GM18870 (cell line): ENCODE data around the gene ACTR1A.
"Not testable (repeated sequence)": the region's sequence is repeated elsewhere in the genome, so short reads cannot be mapped to it uniquely, and the experiment has no call there.

Experiments
- ATAC-seq: cut with Tn5 transposase; IDR thresholded peaks from one replicate; pipeline ENCODE4 v1.9.1; 2021; ENCODE audit warnings: moderate library complexity; ENCODE audit not compliant: unreplicated experiment

The ACTR1A gene

DNA sequence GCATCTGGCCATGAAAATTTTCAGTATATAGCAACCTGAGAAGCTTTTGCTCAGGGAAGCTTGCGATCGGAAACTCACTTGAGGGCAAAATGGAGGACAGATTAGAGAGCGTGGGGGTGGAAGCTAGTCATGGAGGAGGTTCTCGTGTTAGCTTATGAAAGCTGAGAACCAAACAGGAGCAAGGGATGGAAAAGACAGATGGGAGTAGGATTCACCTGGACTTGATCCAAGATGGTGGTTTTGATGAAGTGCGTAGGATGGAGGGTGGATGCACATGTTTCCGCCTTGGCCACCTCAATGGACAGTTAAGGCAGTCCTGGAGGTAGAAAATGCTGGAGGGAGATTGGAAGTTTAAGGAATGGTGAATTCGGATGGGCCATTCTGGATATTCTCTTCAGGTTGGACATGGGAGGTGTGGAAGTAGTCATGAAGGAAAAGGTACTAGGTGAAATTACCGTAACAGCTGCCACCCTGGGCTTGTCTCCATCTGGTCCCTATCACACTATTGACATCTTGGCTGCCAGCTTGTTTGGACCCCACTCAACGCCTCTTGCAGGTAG lies 44.8 kb downstream of the ACTR1A start:
- no peak for ATAC-seq

DNA sequence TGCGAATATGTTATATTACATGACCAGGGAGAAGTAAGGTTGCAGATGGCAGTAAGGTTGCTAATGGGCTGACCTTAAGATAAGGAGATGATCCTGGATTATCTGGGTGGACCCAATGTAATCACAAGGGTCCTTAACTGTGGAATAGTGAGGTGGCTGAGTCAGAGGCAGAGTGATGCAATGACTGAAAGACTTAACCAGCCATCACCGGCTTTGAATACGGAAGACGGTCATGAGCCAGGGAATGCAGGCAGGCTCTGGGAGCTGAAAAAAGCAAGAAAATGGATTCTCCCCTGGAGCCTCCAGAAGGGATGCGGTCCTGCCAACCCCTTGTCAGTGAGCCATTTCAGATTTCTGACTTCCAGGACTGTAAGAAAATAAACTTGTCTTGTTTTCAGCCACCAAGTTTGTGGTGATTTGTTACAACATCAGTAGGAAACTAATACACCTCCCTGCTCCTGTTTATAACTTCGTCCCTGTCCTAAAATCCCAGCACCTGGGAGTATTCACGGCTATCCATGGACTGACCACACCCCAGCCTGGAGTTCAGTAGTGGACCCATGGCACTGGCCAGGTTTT lies 46.5 kb downstream of the ACTR1A start:
- ATAC-seq: no peak

DNA sequence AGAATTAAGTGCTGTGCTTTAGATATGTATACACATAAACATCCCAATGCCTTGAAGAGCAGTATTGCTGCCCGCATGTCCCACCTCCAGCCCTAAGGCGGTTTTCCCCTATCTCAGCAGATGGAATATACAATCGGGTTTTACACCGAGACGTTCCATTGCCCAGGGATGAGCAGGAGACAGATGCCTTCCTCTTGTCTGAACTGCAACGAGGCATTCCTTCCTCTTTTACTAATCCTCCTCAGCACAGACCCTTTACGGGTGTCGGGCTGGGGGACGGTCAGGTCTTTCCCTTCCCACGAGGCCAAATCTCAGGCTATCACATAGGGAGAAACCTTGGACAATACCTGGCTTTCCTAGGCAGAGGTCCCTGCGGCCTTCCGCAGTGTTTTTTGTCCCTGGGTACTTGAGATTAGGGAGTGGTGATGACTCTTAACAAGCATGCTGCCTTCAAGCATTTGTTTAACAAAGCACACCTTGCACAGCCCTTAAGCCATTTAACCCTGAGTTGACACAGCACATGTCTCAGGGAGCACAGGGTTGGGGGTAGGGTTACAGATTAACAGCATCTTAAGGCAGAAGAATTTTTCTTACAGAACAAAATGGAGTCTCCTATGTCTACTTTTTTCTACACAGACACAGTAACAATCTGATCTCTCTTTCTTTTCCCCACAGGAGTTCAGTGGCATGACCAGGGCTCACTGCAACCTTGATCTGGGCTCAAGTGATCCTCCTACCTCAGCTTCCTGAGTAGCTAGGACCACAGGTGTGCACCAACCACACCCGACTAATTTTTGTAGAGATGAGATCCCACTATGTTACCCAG lies 47.6 kb downstream of the ACTR1A start:
- not testable (repeated sequence) for ATAC-seq

DNA sequence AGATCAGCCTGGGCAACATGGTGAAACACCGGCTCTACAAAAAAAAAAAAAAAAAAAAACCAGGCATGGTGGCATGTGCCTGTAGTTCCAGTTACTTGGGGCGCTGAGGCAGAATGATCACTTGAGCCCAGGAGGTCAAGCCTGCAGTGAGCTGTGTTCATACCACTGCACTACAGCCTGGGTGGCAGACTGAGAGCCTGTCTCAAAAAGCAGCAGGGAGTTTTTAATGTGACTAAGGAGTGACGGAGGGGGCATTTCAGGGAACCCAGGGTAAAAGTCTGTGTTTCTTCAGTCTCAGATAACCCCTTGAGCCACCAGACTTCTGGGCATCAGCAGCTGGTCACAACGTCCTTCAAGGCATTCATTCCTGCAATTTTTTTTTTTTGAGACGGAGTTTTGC lies 49.0 kb downstream of the ACTR1A start:
- no peak for ATAC-seq

DNA sequence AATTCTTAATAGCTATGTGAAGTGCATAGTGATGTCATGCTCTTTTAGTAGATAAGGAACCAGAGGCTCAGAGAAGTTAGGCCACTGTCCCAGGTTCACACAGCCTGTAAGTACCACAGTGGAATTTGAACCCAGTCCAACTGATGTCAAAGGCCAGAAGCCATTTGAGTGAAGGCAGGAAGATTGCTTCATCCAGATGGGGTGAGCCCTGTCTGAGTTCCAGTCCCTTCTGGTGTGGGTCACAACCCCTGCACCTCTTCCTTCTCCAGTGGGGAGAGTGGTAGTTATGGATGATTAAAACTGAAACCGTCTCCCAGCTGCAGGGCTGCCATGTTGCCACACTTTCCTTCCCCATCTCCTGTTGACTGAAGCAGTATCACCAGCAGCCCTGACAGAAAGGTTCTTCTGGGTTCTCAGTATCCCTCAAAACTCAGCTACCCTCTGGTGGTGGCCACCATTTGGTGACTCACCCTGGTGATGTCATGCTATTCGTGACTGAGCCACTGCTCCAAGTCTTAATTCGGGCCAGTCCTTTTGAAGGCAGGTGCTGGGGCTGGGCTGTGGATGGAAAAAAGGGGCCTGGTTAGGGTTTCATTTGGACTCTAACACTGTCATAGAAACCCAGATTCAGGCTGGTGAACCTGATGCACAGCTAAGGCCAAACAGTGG lies 49.7 kb downstream of the ACTR1A start:
- no peak for ATAC-seq

DNA sequence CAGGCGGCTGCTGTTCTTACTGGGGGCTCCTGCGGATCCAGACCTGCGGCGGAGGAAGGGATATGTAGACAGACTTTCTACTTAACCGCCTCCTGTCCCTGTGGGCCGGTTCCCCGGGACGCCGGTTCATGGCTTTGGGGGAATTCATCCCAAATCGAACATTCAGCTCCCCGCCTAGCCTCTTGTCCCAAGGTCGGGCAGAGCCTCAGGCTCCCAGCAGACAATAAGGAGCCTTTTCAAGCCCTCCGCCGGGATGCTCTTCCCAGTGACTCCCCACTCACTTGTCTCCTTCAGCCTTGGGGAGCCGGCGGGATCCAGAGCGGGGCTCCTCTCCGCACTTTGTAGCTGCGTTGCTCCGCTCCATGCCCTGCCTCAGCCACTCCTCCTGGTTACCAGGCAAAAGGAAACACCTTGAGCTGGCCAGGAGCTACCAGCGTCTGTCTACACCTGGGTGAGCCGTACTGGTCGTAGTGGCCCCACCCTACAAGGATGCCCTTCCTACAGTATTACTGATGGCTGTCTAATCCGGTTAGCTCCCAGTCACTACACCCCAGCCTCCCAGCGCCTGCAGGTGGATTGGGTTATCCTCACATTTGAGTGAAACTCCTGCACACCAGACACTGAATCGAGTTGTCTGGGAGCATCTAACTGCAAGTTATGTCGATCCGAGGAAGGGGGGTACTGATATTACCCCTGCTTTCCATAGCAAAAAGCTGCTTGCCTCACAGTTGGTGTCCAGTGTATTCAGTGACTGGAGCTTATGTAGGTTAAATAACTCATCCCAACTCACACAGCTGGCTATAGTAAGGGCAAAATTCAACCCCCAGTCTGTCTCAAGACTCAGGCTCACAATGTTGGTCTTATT lies 51.2 kb downstream of the ACTR1A start, which contains the start of gene C10orf95:
TSS of gene C10orf95 (minus strand) at position 439 of the 865 bp plus-strand sequence. CDS start 450 bp downstream, outside the sequence.
- ATAC-seq: no peak

DNA sequence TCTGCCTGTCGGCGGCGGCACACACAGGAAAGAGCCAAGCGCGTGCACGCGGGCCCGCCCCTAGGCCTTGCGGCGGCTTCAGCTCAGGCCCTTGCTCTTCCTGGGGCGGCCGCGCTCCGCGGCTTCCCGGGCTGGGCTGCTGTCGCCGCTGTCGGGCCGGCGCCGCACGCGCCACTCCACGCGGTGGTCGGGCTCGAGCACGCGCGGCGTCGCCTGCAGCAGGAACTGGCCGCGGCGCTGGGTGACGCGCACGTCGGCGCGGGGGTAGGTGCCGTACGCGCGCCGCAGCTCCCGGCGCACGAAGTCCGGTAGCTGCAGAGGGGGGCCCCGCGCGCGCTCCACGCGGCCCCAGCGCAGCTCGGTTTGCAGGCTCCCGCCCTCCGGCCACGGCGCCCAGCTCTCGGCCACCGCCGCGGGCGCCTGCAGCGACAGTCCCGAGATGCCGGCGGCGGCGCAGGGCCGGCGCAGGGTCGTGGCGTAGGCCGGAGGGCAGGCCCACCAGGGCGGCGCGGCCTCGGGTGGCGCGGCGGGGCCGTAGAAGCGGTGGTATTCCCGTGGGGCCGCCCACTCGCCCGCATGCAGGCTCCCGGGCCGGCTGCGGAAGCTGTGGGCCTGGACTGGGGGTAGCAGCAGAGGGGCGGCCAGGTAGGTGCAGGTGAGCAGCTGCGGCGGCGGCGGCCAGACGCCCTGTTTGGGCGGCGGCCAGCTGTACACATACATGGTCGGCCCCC lies 52.0 kb downstream of the ACTR1A start:
- no peak for ATAC-seq

DNA sequence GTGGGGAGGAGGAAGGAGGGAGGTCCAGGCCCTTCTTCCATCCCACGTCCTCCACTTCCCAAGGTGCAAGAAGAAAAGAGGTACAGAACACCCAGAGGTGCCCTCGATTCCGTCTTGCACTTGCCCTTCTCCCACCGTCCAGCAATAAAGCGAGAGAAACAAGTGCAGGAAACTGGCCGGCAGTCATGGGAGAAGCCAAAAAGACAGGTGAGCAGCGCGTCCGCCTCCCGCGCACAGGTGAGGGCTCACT lies 52.5 kb downstream of the ACTR1A start:
- ATAC-seq: no peak

DNA sequence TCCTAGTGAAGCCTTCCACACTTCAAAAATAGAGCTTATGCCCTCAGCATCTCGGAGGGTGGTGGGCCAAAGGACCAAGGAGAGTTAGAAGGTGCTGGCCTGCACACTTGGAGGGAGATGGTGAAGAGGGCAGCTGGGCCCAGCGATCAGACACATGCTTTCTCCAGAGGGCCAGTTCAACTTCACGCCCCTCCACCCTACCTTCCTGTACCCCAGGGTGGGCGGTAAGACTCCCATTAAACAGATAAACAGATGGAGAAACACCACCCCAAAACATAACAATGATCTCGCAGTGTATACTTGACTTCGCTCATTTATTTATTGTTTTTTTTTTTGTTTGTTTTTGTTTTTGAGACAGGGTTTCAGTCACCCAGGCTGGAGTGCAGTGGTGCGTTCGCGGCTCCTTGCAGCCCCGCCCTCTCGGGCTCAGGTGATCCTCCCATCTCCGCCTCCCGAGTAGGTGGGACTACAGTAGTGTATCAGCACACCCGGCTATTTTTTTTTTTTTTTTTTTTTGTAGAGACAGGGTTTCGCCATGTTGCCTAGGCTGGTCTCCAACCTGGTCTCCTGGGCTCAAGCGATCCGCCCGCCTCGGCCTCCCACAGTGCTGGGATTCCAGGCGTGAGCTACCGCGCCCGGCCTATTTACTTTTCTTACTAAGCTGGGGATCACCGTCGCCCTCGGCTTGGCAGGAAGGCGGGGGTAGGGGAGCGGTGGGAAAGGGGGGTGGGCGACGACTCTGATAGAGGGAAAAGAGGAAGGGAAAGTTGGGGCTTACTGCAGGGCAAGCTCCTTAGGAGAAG lies 53.0 kb downstream of the ACTR1A start:
- ATAC-seq: peak; percentile 41

DNA sequence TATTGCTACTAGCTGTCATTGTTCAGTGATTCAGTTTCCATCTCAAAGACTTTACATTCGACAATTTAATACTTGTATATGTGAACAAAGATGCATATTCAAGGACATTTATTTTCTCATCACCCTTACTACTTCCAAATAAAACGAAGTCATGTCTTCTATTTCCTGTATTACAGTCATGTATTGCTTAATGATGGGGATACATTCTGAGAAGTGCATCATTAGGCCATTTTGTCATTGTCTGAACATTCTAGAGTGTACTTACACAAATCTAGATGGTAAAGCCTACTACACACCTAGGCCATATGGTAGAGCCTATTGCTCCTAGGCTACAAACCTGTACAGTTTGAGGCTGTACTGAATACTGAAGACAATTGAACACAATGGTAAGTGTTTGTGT lies 57.7 kb downstream of the ACTR1A start:
- ATAC-seq: no peak

DNA sequence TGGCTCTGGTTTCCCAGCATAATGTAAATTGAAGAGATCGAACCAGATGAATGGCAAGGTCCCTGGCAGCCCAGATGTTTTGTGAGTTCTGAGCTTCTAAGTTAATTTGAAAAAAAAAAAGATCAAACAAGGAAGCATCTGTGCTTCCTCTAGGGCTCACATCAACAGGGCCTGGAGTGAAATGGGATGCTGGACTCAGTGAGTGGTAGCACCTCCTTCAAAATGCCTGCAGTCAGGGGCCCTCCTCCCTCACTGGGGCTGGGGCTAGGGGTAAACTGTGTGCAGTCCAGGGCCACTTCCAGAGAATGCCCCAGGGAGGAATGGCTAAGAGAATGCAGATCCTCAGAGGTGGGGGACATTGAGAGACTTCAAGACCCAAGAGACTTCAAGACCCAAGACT lies 64.1 kb downstream of the ACTR1A start:
- no peak for ATAC-seq

DNA sequence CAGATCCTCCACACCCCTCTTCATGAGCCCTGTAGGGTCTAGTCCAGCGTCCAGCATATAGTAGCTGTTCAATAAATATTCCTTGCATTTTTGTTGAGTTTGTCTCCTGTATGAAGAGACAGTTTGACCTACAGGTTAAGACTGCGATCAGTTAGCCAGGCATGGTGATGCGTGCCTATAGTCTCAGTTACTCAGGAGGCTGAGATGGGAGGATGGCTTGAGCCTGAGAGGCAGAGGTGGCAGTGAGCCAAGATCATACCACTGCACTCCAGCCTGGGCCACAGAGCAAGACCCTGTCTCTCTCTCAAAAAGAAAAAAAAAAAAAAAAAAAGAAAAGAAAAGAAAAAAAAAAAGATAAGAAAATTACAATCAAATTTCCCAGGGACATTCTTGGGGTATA lies 65.0 kb downstream of the ACTR1A start:
- no peak for ATAC-seq

DNA sequence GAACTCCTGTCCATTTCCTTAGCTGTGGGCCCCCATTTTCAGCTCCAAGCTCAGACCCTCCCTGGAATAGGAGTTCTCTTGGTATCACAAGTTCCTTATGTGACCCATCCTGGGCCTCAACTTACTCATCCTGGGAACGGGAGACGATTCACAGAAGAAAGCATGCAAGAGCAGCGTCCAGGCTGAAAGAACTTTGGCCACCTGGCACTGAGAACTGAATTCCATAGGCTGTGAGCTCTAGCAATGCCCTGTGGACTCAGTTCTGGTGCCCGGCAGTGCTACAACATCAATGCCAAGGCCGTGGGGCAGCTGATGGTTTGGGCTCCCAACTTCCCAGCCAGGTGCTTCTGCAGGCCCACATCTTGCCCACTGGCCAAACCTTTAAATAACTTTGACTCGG lies 66.2 kb downstream of the ACTR1A start:
- no peak for ATAC-seq

DNA sequence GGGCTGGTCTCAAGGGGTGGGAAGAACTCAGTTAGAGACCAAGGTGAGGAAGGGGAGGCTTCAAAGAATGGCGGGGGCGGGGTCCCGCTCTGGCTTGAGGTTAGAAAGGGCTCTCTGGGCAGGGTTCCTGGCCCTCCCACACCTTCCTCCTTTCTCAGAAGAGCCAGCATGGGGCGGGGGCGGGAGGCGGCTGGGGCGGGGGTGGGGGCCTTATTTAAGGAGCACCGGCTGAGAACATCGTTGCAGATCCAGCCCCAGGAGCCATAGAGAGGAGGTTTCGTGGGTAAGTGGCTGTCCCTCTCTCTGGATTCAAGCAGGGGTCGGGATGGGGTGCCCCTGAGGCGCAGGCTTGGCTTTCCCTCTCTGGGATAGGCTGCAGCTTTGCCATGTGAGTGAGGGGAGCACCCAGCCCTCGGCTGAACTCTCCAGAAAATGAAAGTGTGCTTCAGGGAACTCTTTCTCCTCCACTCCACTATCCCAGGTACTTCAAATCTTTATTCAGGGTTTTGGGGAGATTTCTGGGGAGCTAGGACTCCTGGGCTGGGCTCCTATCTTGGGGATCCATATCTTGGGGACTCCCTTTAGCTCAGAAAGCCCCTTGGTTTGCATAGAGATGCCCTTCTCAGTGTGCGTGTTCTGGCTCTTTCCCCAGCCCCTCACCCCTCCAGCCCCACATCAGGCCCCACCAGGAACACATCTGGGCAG lies 66.8 kb downstream of the ACTR1A start:
- ATAC-seq: no peak

DNA sequence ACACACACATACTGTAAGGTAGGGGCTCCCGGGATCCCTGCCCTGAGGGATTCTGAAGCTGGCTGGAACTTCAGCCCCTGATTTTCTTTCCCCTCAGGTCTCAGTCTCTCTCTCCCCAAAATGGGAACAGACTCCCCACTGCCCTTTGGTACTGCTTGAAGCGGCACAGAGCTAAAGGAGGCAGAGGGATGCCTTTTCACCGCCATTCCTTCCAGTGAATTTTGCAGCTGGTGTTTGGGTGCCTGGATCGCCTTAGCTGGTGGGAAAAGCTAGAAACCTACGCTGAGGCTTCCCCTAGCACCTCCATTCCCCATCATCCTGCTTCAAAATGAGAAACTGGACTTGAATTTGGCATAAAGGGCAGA lies 67.4 kb downstream of the ACTR1A start:
- no peak for ATAC-seq

DNA sequence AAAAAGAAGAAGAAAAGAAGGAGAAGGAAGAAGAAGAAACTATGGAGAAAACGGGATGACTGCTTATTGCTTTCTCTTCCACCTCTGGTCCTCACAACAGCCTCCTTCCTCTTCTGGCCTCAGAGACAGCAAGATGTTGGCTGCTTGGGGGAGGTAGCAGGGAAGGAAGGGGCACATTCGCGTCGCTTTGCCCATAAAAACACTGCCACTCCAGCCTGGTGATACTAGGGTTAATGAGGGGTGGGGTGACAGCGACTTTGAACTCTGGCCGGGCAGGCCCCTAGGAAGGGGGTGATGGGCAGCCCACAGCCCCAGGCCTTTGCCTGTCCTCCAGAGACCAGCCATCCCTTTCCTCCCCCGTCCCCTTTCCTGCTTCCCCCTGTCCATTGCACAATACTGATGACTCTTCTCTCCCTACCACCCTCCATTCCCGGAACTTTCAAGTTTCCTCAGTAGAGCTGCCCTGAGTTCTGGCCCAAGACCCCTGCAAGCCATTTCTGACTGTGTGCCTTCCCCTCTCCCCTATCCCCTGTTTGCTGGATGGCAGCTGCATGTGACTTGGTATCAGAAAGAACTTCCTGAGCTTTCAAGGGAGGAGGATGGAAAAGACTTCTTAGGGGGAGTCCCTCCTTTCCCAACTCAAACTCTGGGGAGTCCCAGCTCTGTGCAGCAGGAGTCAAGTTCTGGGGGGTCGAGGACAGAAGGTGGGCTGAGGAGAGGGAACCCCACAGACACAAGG lies 67.9 kb downstream of the ACTR1A start:
- no peak for ATAC-seq

DNA sequence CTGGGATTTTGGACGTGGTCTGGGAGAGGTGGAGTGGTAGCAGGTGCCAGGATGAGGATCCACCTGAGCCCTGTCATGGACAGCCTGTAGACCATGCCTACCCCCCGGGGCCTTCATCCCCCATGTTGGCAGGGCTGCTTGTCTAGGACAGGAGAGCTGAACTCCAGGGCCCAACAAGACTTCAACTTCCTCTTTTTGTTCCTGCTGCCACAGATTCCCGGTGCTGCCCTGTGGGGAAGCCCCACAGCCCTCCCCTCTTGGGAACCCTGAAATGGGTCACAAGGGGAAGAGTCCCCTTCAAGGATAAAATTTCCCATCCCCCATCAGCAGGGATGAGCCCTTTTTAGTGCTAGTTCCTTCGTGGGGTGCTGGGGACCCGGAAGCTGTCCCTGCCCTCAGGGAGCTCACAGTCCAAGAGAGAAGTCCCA lies 68.9 kb downstream of the ACTR1A start:
- ATAC-seq: no peak
